H1 (cell line): ENCODE measurements around the gene EIPR1. TPM values are rescaled to one million over a fixed set of nuclear protein-coding genes. Genes with fewer than 3 reads are reported as not detected.
A peak's percentile ranks its signal among the peaks of the same experiment; 100 is the strongest.

Experiments used
- CTCF ChIA-PET: fragments of 300-600 bp; sonication (Branson Sonifier 250); formaldehyde crosslinking; loops from one replicate; lab custom pipeline; 2021; ENCODE audit not compliant: partially characterized antibody; lab: Charles Lee
- POLR2A ChIA-PET: fragments of 300-600 bp; sonication (Branson Sonifier 250); formaldehyde crosslinking; loops from one replicate; lab custom pipeline; 2021; ENCODE audit warnings: inconsistent platforms; ENCODE audit not compliant: partially characterized antibody; lab: Charles Lee
- DNase-seq, 2 experiments: peaks; one replicate each; pipeline versions ENCODE4 v3.0.0 to v3.0.0-alpha.2; 2010 to 2022; ENCODE audit warnings: low spot score in 2 of 2, low read depth in 1 of 2, mixed read lengths in 1 of 2
- FAIRE-seq: peaks from 2 replicates; lab custom pipeline; 2011; peaks lifted over from hg19 to GRCh38; lab: Jason Lieb, UNC
- H2AFZ ChIP-seq: 2 replicates; pipeline ENCODE4 v1.8.1; 2012; ENCODE audit warnings: low read length, inconsistent platforms
- H2AK5ac ChIP-seq: 2 replicates; pipeline ENCODE4 v1.6.1; 2013; ENCODE audit warnings: low read depth, low read length
- H2BK120ac ChIP-seq: replicated peaks from 2 replicates; pipeline ENCODE3; 2013; ENCODE audit warnings: low read depth, low read length, inconsistent platforms
- H2BK12ac ChIP-seq: 2 replicates; pipeline ENCODE4 v1.6.1; 2013; ENCODE audit warnings: low read depth, low read length
- H2BK15ac ChIP-seq: 2 replicates; pipeline ENCODE4 v1.6.1; 2013; ENCODE audit warnings: low read length
- H2BK20ac ChIP-seq: 2 replicates; pipeline ENCODE4 v1.6.1; 2013; ENCODE audit warnings: low read length
- H2BK5ac ChIP-seq: 2 replicates; pipeline ENCODE4 v1.6.1; 2013; ENCODE audit warnings: low read depth, low read length
- H3K14ac ChIP-seq: 2 replicates; pipeline ENCODE4 v1.6.1; 2013; ENCODE audit warnings: inconsistent platforms; ENCODE audit not compliant: insufficient read length
- H3K18ac ChIP-seq: 2 replicates; pipeline ENCODE4 v1.6.1; 2013; ENCODE audit warnings: low read length; ENCODE audit errors: extremely low read depth
- H3K23ac ChIP-seq: 2 replicates; pipeline ENCODE4 v1.6.1; 2013; ENCODE audit warnings: inconsistent platforms; ENCODE audit not compliant: insufficient read length
- H3K23me2 ChIP-seq: 2 replicates; pipeline ENCODE4 v1.6.1; 2013; ENCODE audit warnings: low read depth, low read length
- H3K27ac ChIP-seq: 2 replicates; pipeline ENCODE4 v1.6.1; 2011; ENCODE audit warnings: low read depth, low read length, inconsistent platforms
- H3K27me3 ChIP-seq, 4 experiments: replicated peaks in 1 of 4; 1 replicate in 1 of 4; 2 replicates in 3 of 4; pipeline versions ENCODE4 v1.6.1 to v1.8.1; 2011 to 2013; ENCODE audit warnings: low read length in 3 of 4, mild to moderate bottlenecking in 3 of 4, inconsistent platforms in 2 of 4, mixed read lengths in 2 of 4, moderate library complexity in 1 of 4; ENCODE audit not compliant: control insufficient read depth in 3 of 4, insufficient read depth in 3 of 4; ENCODE audit errors: extremely low read depth in 1 of 4
- H3K36me3 ChIP-seq, 4 experiments: 2 replicates each; pipeline versions ENCODE4 v1.6.1 to v1.8.1; 2011 to 2013; ENCODE audit warnings: mild to moderate bottlenecking in 4 of 4, low read length in 3 of 4, moderate library complexity in 2 of 4, control low read depth in 1 of 4, inconsistent platforms in 1 of 4; ENCODE audit not compliant: insufficient read depth in 4 of 4, control insufficient read depth in 2 of 4
- H3K4ac ChIP-seq: replicated peaks from 2 replicates; pipeline ENCODE3; 2013; ENCODE audit warnings: low read length, low read depth, mixed read lengths, inconsistent platforms; ENCODE audit not compliant: insufficient read length
- H3K4me1 ChIP-seq, 4 experiments: replicated peaks in 1 of 4; 1 replicate in 1 of 4; 2 replicates in 3 of 4; pipeline versions ENCODE4 v1.6.1 to v1.8.1; 2011 to 2013; ENCODE audit warnings: low read length in 3 of 4, inconsistent platforms in 2 of 4, mixed read lengths in 1 of 4; ENCODE audit not compliant: insufficient read depth in 4 of 4, control insufficient read depth in 3 of 4
- H3K4me2 ChIP-seq, 2 experiments: 2 replicates each; pipeline versions ENCODE4 v1.6.1 to v1.8.1; 2011 to 2013; ENCODE audit warnings: low read depth in 2 of 2, low read length in 2 of 2, control low read depth in 1 of 2, inconsistent platforms in 1 of 2, mild to moderate bottlenecking in 1 of 2; ENCODE audit not compliant: insufficient read depth in 1 of 2
- H3K4me3 ChIP-seq, 4 experiments: fragments of 200-600, 300-600 bp in 1 of 4; sonication (generic), shearing (Covaris generic), sonication (Bioruptor Twin) in 1 of 4; 2 replicates each; pipeline versions ENCODE4 v1.5.1 to v1.8.1; 2011 to 2016; ENCODE audit warnings: low read length in 4 of 4, low read depth in 3 of 4, control low read depth in 2 of 4, inconsistent platforms in 2 of 4, mild to moderate bottlenecking in 2 of 4, mixed read lengths in 1 of 4, moderate library complexity in 1 of 4; ENCODE audit not compliant: insufficient read depth in 2 of 4; ENCODE audit errors: extremely low read depth in 1 of 4
- H3K56ac ChIP-seq: replicated peaks from 2 replicates; pipeline ENCODE3; 2013; ENCODE audit warnings: low read depth, mild to moderate bottlenecking, mixed read lengths, low read length, inconsistent platforms; ENCODE audit not compliant: insufficient read length
- H3K79me1 ChIP-seq: 2 replicates; pipeline ENCODE4 v1.6.1; 2013; ENCODE audit warnings: low read depth, low read length, control low read depth
- H3K79me2 ChIP-seq, 2 experiments: 2 replicates each; pipeline versions ENCODE4 v1.6.1 to v1.8.1; 2012 to 2013; ENCODE audit warnings: low read length in 2 of 2, mild to moderate bottlenecking in 2 of 2, inconsistent platforms in 1 of 2; ENCODE audit not compliant: insufficient read depth in 2 of 2, control insufficient read depth in 1 of 2
- H3K9ac ChIP-seq, 4 experiments: replicated peaks in 1 of 4; 1 replicate in 1 of 4; 2 replicates in 3 of 4; pipeline versions ENCODE4 v1.6.1 to v1.8.1; 2011 to 2013; ENCODE audit warnings: low read depth in 3 of 4, low read length in 3 of 4, control low read depth in 2 of 4, mild to moderate bottlenecking in 2 of 4, moderate library complexity in 2 of 4, inconsistent platforms in 1 of 4; ENCODE audit errors: extremely low read depth in 1 of 4
- H3K9me3 ChIP-seq, 2 experiments: 2 replicates each; pipeline versions ENCODE4 v1.6.1 to v1.8.1; 2012 to 2013; ENCODE audit warnings: mild to moderate bottlenecking in 2 of 2, moderate library complexity in 2 of 2, control low read depth in 1 of 2, inconsistent platforms in 1 of 2, low read depth in 1 of 2, low read length in 1 of 2, mixed read lengths in 1 of 2; ENCODE audit not compliant: insufficient read depth in 2 of 2
- H4K20me1 ChIP-seq, 2 experiments: replicated peaks in 1 of 2; 2 replicates each; pipeline versions ENCODE3 to v1.8.1; 2011 to 2013; ENCODE audit warnings: inconsistent platforms in 2 of 2, low read length in 2 of 2, mild to moderate bottlenecking in 1 of 2; ENCODE audit not compliant: insufficient read depth in 2 of 2, control insufficient read depth in 1 of 2
- H4K5ac ChIP-seq: 2 replicates; pipeline ENCODE4 v1.6.1; 2013; ENCODE audit warnings: low read length, low read depth, mixed read lengths, inconsistent platforms; ENCODE audit not compliant: insufficient read length
- H4K8ac ChIP-seq: 2 replicates; pipeline ENCODE4 v1.8.0; 2013; ENCODE audit warnings: mild to moderate bottlenecking, moderate library complexity, low read length, inconsistent platforms; ENCODE audit not compliant: insufficient read depth; ENCODE audit errors: extremely low read depth
- H4K91ac ChIP-seq: replicated peaks from 2 replicates; pipeline ENCODE3; 2013; ENCODE audit warnings: low read length, mixed read lengths, inconsistent platforms; ENCODE audit not compliant: insufficient read length
- JUN ChIP-seq: IDR thresholded peaks from 2 replicates; pipeline ENCODE4 v1.6.1; 2011; ENCODE audit warnings: low read depth, mild to moderate bottlenecking, improper control_type of control experiment, low read length
- KDM1A ChIP-seq: fragments of 200-600, 300-600 bp; sonication (generic); IDR thresholded peaks from 2 replicates; pipeline ENCODE4 v1.7.1; 2016; ENCODE audit warnings: mild to moderate bottlenecking, low read length, borderline replicate concordance
- PHF8 ChIP-seq: fragments of 200-600 bp; sonication (generic); conservative IDR thresholded peaks from 2 replicates; pipeline ENCODE4 v1.7.1; 2012; ENCODE audit warnings: low read depth, mild to moderate bottlenecking, inconsistent platforms, low read length, moderate library complexity
- RXRA ChIP-seq: IDR thresholded peaks from 2 replicates; pipeline ENCODE4 v1.6.1; 2011; ENCODE audit warnings: low read depth, mild to moderate bottlenecking, low read length, moderate library complexity; ENCODE audit not compliant: insufficient read depth
- SIN3A ChIP-seq, 2 experiments: IDR thresholded peaks in 1 of 2; conservative IDR thresholded peaks in 1 of 2; 2 replicates each; pipeline ENCODE4 v1.6.1; 2011 to 2012; ENCODE audit warnings: low read length in 2 of 2, improper control_type of control experiment in 1 of 2, low read depth in 1 of 2, mild to moderate bottlenecking in 1 of 2
- TAF7 ChIP-seq: optimal IDR thresholded peaks from 2 replicates; pipeline ENCODE3; 2011; ENCODE audit warnings: low read depth, mild to moderate bottlenecking, inconsistent platforms, low read length, moderate library complexity, borderline replicate concordance
- YY1 ChIP-seq: IDR thresholded peaks from 2 replicates; pipeline ENCODE4 v1.6.1; 2011; ENCODE audit warnings: low read depth, mild to moderate bottlenecking, low read length
- WGBS, 2 experiments: shearing (Covaris generic) in 1 of 2; methylation state at CpG; one replicate each; pipeline versions ENCODE4 v1.1.6 to v1.1.7; 2013 to 2015; ENCODE audit warnings: low lambda C conversion rate in 2 of 2, mixed read lengths in 2 of 2, inconsistent platforms in 1 of 2, low coverage in 1 of 2, missing lambda C conversion rate in 1 of 2; ENCODE audit not compliant: insufficient replicate concordance in 2 of 2, insufficient coverage in 1 of 2, insufficient read length in 1 of 2; ENCODE audit errors: extremely low coverage in 1 of 2, missing lambda C conversion rate in 1 of 2; 5-methylcytosine and 5-hydroxymethylcytosine counted together
- polyA plus RNA-seq, 7 experiments: library from polyadenylated mRNA; depleted of rRNA in 3 of 7; stranded (reverse) in 5 of 7; unstranded in 2 of 7; fragments of >200 nt in 5 of 7; fragments of 200-250 nt in 2 of 7; gene quantifications; 1 replicate in 5 of 7; 2 replicates in 1 of 7; 4 replicates in 1 of 7; pipeline versions ENCODE4 v1.2.1 to v1.2.3, GENCODE V29; 2011 to 2013; ENCODE audit warnings: missing spikeins in 2 of 7, mixed read lengths in 2 of 7
- total RNA-seq: library from RNA; stranded (reverse); fragmentation: NEBNext Ultra II Directional; extraction: Animal tissue kit (Norgen Biotek cat#: 25700); gene quantifications from 2 replicates; pipeline ENCODE4 v1.2.1, GENCODE V29; 2021
- TF ChIP-seq, protein P1 (sequence below): IDR thresholded peaks from 2 replicates; pipeline ENCODE4 v1.6.1; 2011; ENCODE audit warnings: low read length, improper control_type of control experiment

Gene EIPR1
- total and polyA plus RNA-seq, 2 of the 8 experiments (the other 6 are each of a cell fraction or from before 2014, with no cell fraction given): 26.3 to 56.4 TPM

DNA sequence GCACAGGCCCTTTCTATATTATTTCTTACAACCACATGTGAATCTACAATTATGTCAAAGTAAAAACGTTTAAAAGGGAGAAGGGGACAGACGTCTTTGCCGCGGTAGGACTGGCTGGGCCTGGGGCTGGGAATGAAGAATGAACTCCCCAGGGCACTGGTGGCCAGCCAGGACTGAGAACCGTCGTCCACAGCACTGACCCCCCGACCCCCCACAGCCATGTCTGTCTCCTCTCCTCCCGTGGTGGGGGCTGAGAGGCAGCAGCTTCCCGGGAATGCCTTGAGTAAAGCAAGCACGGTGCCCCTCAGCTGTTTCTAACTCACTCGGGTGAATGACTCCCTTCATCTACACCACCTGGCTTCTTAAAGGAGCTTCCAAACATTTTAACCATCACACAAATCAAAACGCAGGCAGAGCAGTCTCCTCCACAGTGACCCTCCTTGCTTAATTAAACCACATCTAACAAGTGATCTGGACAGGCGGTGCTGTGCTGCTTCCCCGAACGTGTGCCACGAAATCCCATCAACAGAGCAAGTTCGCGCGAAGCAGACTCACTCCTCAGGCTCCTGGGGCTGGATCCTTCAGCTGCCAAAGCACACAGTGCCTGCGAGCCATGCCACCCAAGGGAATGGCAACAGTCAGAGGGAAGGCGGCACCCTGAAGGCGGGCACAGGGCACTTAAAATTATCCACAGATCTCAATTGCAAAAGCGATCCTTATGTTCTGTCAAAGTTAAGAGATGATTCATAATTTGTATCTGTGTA, 217.7 kb downstream of the EIPR1 start:
- Histone ChIP-seq H4K91ac (no peak overlapping the region), H2BK5ac (no peak overlapping the region), H3K4me2 (no peak overlapping the region), H3K27ac (no peak overlapping the region), H3K9me3 (peaks cover 7 to 11% of the 10 kb centered on the region in 2 experiments; a peak in 3 of 4 replicates), H2BK12ac (no peak overlapping the region), H3K56ac (no peak overlapping the region), H2AK5ac (no peak overlapping the region), H3K23me2 (no peaks in the 10 kb centered on the region; the same call in 1 of the 2 replicates), H3K9ac (no peak overlapping the region), H4K8ac (peak overlapping the region; percentile 25; the same call in 1 of the 2 replicates), H3K4me3 (no peak overlapping the region), H3K4ac (no peak overlapping the region), H2BK15ac (no peak overlapping the region), H4K5ac (no peak overlapping the region), H3K27me3 (no peaks in the 10 kb centered on the region), H3K23ac (no peak overlapping the region), H4K20me1 (peaks cover 0 to 3% of the 10 kb centered on the region in 2 experiments), H3K79me2 (no peaks in the 10 kb centered on the region), H2AFZ (no peak overlapping the region), H3K18ac (no peak overlapping the region), H2BK120ac (no peak overlapping the region), H2BK20ac (no peak overlapping the region), H3K4me1 (no peaks in the 10 kb centered on the region), H3K14ac (no peak overlapping the region), H3K79me1 (no peaks in the 10 kb centered on the region), H3K36me3 (no peaks in the 10 kb centered on the region)
- POLR2A ChIA-PET: interaction anchor here (1.6 kb wide), 1 partner anchor 9 kb away, joined by 3 read pairs; no protein-coding TSS in a partner anchor
- FAIRE-seq (no peak), DNase-seq (no peak)
- CTCF ChIA-PET: interaction anchor here (0.6 to 1.9 kb wide), 3 partner anchors 9 to 302 kb away, joined by 3 to 5 read pairs (median 4); no protein-coding TSS in a partner anchor
- WGBS, 2 experiments: 87% methylated on average over 23 of the region's 23 CpGs; no CpG with 5 or more reads in 1 of the 2 experiments
- TF ChIP-seq RXRA: no peak
- TF ChIP-seq TAF7: no peak
- TF ChIP-seq SIN3A (conservative IDR thresholded peaks at IDR 0.05 in 1 of 2, IDR thresholded peaks at IDR 0.05 in 1 of 2; ENCODE audit: low read depth in 1 of 2, low read length in 2 of 2): no peak
- TF ChIP-seq JUN: no peak
- TF ChIP-seq YY1: no peak
- TF ChIP-seq PHF8: no peak
- no peak for TF ChIP-seq KDM1A
- TF ChIP-seq, protein P1, sequence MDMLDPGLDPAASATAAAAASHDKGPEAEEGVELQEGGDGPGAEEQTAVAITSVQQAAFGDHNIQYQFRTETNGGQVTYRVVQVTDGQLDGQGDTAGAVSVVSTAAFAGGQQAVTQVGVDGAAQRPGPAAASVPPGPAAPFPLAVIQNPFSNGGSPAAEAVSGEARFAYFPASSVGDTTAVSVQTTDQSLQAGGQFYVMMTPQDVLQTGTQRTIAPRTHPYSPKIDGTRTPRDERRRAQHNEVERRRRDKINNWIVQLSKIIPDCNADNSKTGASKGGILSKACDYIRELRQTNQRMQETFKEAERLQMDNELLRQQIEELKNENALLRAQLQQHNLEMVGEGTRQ: no peak
